Activated T-helper 1 cell treated with anti-CD3 and anti-CD28 coated beads, Interleukin-12 subunit alpha, Interleukin-12 subunit beta, Interleukin-2, Interleukin-4 antibody, amounts not matched to agents 30 ng/mL and 10 ng/mL and 1 ng/mL, durations not matched to agents 14 hours and 24 hours and 36 hours (primary cell): Measurements from ENCODE around the gene TOMM7. TPM values are rescaled to one million over a fixed set of nuclear protein-coding genes. Genes with fewer than 3 reads are reported as not detected.
"Not testable (repeated sequence)": the region's sequence is repeated elsewhere in the genome, so short reads cannot be mapped to it uniquely, and the experiment has no call there.

ENCODE experiments used
- DNase-seq: peaks from one replicate; pipeline ENCODE4 v3.0.0; 2021; ENCODE audit warnings: low spot score
- H3K27ac Mint-ChIP-seq: one replicate; pipeline ENCODE4 v1.8.0; 2021; ENCODE audit warnings: mild to moderate bottlenecking, mixed read lengths
- H3K27me3 Mint-ChIP-seq: one replicate; pipeline ENCODE4 v1.8.0; 2022; ENCODE audit warnings: mild to moderate bottlenecking, moderate library complexity, mixed read lengths; ENCODE audit not compliant: insufficient read depth
- H3K36me3 Mint-ChIP-seq: one replicate; pipeline ENCODE4 v1.8.0; 2021; ENCODE audit warnings: low read depth, mixed read lengths
- H3K4me1 Mint-ChIP-seq: one replicate; pipeline ENCODE4 v1.8.0; 2021; ENCODE audit warnings: low read depth, mixed read lengths
- H3K4me3 Mint-ChIP-seq: one replicate; pipeline ENCODE4 v1.8.0; 2021; ENCODE audit warnings: mild to moderate bottlenecking, moderate library complexity, mixed read lengths
- H3K9me3 Mint-ChIP-seq: one replicate; pipeline ENCODE4 v1.8.0; 2021; ENCODE audit warnings: mixed read lengths
- intact Hi-C: fragments of 100-400 bp; cut with micrococcal nuclease; formaldehyde crosslinking; loops from one replicate; pipeline ENCODE4 v1.15.1; 2024
- total RNA-seq: library from RNA; stranded (reverse); gene quantifications from 2 replicates; pipeline ENCODE4 v1.2.3, GENCODE V29; 2022

Gene TOMM7
- total RNA-seq, 1 donor from 2014 or later = 225 TPM

- Mint-ChIP-seq H3K27me3 (peaks cover 3% of the 10 kb centered on the region), H3K4me3 (no peak overlapping the region)
- DNase-seq = no peak
Observed at GRCh38 chr7:22849172-22849571, 26.5 kb upstream of the TOMM7 start.

GRCh38 chr7:22846961-22847360 lies 24.3 kb upstream of the TOMM7 start:
- no peak for DNase-seq
- Mint-ChIP-seq H3K9me3 (no peaks in the 10 kb centered on the region), H3K36me3 (no peaks in the 10 kb centered on the region), H3K27me3 (no peaks in the 10 kb centered on the region), H3K4me1 (no peaks in the 10 kb centered on the region), H3K4me3 (no peak overlapping the region), H3K27ac (no peak overlapping the region)
- intact Hi-C loops = no loop called here

More at GRCh38 chr7:22849172-22849571, 26.5 kb upstream of the TOMM7 start:
- no peak overlapping the region for H3K27ac Mint-ChIP-seq
- no peaks in the 10 kb centered on the region for H3K36me3 Mint-ChIP-seq
- peaks cover 7% of the 10 kb centered on the region for H3K4me1 Mint-ChIP-seq
- no peaks in the 10 kb centered on the region for H3K9me3 Mint-ChIP-seq
- intact Hi-C loops = no loop called here

GRCh38 chr7:22845221-22845834 lies 22.7 kb upstream of the TOMM7 start:
- intact Hi-C loops = no loop called here
- H3K27ac Mint-ChIP-seq = no peak overlapping the region
- no peaks in the 10 kb centered on the region for H3K9me3 Mint-ChIP-seq
- peaks cover 4% of the 10 kb centered on the region for H3K27me3 Mint-ChIP-seq
- H3K4me1 Mint-ChIP-seq = no peaks in the 10 kb centered on the region
- no peaks in the 10 kb centered on the region for H3K36me3 Mint-ChIP-seq
- H3K4me3 Mint-ChIP-seq = no peak overlapping the region
- no peak for DNase-seq

- Mint-ChIP-seq H3K4me3 (no peak overlapping the region), H3K27ac (no peak overlapping the region), H3K9me3 (no peaks in the 10 kb centered on the region), H3K4me1 (no peaks in the 10 kb centered on the region), H3K36me3 (no peaks in the 10 kb centered on the region), H3K27me3 (peaks cover 6% of the 10 kb centered on the region)
- intact Hi-C loops = no loop called here
- DNase-seq = no peak
Observed at GRCh38 chr7:22843681-22844309, 21.1 kb upstream of the TOMM7 start.

GRCh38 chr7:22842973-22843372 lies 20.3 kb upstream of the TOMM7 start:
- Mint-ChIP-seq H3K4me1 (no peaks in the 10 kb centered on the region), H3K27ac (no peak overlapping the region), H3K4me3 (no peak overlapping the region), H3K27me3 (peaks cover 6% of the 10 kb centered on the region), H3K36me3 (no peaks in the 10 kb centered on the region), H3K9me3 (no peaks in the 10 kb centered on the region)
- DNase-seq = no peak
- intact Hi-C loops = no loop called here

- intact Hi-C loops = no loop called here
- H3K36me3 Mint-ChIP-seq = no peaks in the 10 kb centered on the region
- no peak for DNase-seq
- H3K9me3 Mint-ChIP-seq = no peaks in the 10 kb centered on the region
- no peak overlapping the region for H3K27ac Mint-ChIP-seq
- H3K27me3 Mint-ChIP-seq = peaks cover 6% of the 10 kb centered on the region
- H3K4me3 Mint-ChIP-seq = no peak overlapping the region
- H3K4me1 Mint-ChIP-seq = no peaks in the 10 kb centered on the region
Observed at GRCh38 chr7:22842383-22842941, 19.8 kb upstream of the TOMM7 start.

GRCh38 chr7:22841954-22842353 lies 19.3 kb upstream of the TOMM7 start:
- DNase-seq = no peak
- Mint-ChIP-seq H3K27me3 (peaks cover 6% of the 10 kb centered on the region), H3K27ac (no peak overlapping the region), H3K36me3 (no peaks in the 10 kb centered on the region), H3K9me3 (no peaks in the 10 kb centered on the region), H3K4me1 (no peaks in the 10 kb centered on the region), H3K4me3 (no peak overlapping the region)
- intact Hi-C loops = no loop called here

- no peaks in the 10 kb centered on the region for H3K36me3 Mint-ChIP-seq
- no peaks in the 10 kb centered on the region for H3K9me3 Mint-ChIP-seq
- H3K27me3 Mint-ChIP-seq = peaks cover 9% of the 10 kb centered on the region
- no peak overlapping the region for H3K4me3 Mint-ChIP-seq
- no peak for DNase-seq
- intact Hi-C loops = no loop called here
- H3K27ac Mint-ChIP-seq = no peak overlapping the region
- no peaks in the 10 kb centered on the region for H3K4me1 Mint-ChIP-seq
Observed at GRCh38 chr7:22837308-22837707, 14.7 kb upstream of the TOMM7 start.

GRCh38 chr7:22836506-22836905 lies 13.9 kb upstream of the TOMM7 start:
- peaks cover 13% of the 10 kb centered on the region for H3K27me3 Mint-ChIP-seq
- H3K9me3 Mint-ChIP-seq, intact Hi-C loops, H3K27ac Mint-ChIP-seq, H3K4me1 Mint-ChIP-seq, H3K4me3 Mint-ChIP-seq, DNase-seq, H3K36me3 Mint-ChIP-seq: not testable (repeated sequence)

GRCh38 chr7:22833957-22834356 lies 11.3 kb upstream of the TOMM7 start:
- H3K36me3 Mint-ChIP-seq = no peaks in the 10 kb centered on the region
- intact Hi-C loops = no loop called here
- no peaks in the 10 kb centered on the region for H3K4me1 Mint-ChIP-seq
- no peak overlapping the region for H3K4me3 Mint-ChIP-seq
- H3K27ac Mint-ChIP-seq = no peak overlapping the region
- DNase-seq = no peak
- H3K9me3 Mint-ChIP-seq = no peaks in the 10 kb centered on the region
- H3K27me3 Mint-ChIP-seq = peaks cover 13% of the 10 kb centered on the region

GRCh38 chr7:22833113-22833855 lies 10.6 kb upstream of the TOMM7 start:
- H3K36me3 Mint-ChIP-seq = no peaks in the 10 kb centered on the region
- no peaks in the 10 kb centered on the region for H3K9me3 Mint-ChIP-seq
- no peaks in the 10 kb centered on the region for H3K4me1 Mint-ChIP-seq
- H3K27ac Mint-ChIP-seq = no peak overlapping the region
- DNase-seq = no peak
- H3K27me3 Mint-ChIP-seq = peaks cover 13% of the 10 kb centered on the region
- intact Hi-C loops = no loop called here
- H3K4me3 Mint-ChIP-seq = no peak overlapping the region

- Mint-ChIP-seq H3K4me3 (no peak overlapping the region), H3K27me3 (peaks cover 15% of the 10 kb centered on the region), H3K9me3 (no peaks in the 10 kb centered on the region), H3K36me3 (no peaks in the 10 kb centered on the region), H3K4me1 (no peaks in the 10 kb centered on the region), H3K27ac (no peak overlapping the region)
- no peak for DNase-seq
- intact Hi-C loops = no loop called here
Observed at GRCh38 chr7:22832401-22832800, 9.8 kb upstream of the TOMM7 start.

GRCh38 chr7:22831602-22832305 lies 9.1 kb upstream of the TOMM7 start:
- Mint-ChIP-seq H3K4me3 (no peak overlapping the region), H3K27me3 (peaks cover 15% of the 10 kb centered on the region), H3K9me3 (no peaks in the 10 kb centered on the region), H3K4me1 (no peaks in the 10 kb centered on the region), H3K36me3 (no peaks in the 10 kb centered on the region), H3K27ac (no peak overlapping the region)
- DNase-seq = no peak
- intact Hi-C loops = no loop called here
